Dedifferentiated amniotic fluid mesenchymal stem cell (primary cell): ENCODE results near the gene CFHR2.

ENCODE experiments used
- DNase-seq: peaks from one replicate; pipeline ENCODE4 v3.0.0-alpha.2; 2016; ENCODE audit errors: extremely low spot score

Gene CFHR2

DNA sequence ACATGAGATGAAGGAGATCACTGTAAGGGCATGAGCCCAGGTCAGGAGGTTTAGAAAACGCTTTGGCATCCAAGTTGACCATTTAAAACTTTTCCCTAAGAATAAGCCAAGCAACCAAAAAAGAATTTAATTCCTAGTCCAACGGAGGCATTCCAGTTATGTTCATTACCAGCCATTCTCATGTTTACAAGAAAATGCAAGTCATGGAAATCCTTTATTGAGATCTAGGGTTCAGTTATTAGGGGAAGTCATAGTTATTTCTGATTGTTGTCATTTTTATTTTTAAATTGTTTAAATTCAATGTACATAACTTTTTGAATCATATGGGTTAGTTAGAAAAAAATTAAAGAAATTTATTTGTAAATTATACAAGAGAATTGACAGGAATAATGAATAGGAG is 58.3 kb downstream of the CFHR2 start:
- DNase-seq = no peak

DNA sequence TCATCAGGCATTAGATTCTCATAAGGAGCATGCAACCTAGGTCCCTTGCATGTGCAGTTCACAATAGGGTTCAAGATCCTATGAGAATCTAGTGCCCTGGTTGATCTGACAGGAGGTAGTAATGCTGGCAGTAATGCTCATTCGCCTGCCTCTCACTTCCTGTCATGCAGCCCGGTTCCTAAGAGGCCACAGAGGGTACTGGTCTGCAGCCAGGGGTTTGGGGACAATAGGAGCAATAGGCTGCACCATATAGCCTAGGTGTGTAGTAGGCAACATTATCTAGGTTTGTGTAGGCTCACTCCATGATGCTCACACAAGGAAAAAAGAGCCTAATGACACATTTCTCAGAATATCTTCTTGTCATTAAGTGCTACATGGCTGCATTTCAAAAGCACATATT is 59.6 kb downstream of the CFHR2 start:
- no peak for DNase-seq

DNA sequence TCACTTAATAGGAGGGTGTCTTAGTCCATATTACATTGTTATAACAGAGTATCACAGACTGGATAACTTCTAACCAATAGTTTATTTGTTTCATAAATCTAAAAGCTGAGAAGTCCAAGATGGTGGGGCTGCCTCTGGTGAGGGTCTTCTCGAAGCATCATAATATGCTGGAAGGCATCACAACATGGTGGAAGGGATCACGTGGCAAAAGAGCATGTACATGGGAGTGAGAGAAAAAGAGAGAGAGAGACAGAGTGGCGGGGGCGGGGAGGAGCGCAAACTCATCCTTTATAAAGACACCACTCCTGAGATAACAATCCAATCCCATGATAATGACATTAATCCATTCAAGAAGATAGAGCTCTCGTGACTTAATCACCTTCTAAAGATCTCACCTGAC is 65.3 kb downstream of the CFHR2 start:
- DNase-seq = no peak
